HepG2 (cell line): ENCODE results near the gene TMEM131L. TPM values are rescaled to one million over a fixed set of nuclear protein-coding genes. Genes with fewer than 3 reads are reported as not detected.
A peak's percentile ranks its signal among the peaks of the same experiment; 100 is the strongest.

ENCODE experiments used
- AKNA ChIP-seq: sonication (generic); formaldehyde crosslinking; IDR thresholded peaks from 2 replicates; pipeline ENCODE4 v1.4.0; 2020; ENCODE audit warnings: missing genetic modification reagents, borderline replicate concordance
- ATM ChIP-seq: fragments of 450-650 bp; IDR thresholded peaks from 2 replicates; pipeline ENCODE4 v1.7.1; 2017; ENCODE audit warnings: mild to moderate bottlenecking, borderline replicate concordance
- GMEB1 ChIP-seq: sonication (generic); formaldehyde crosslinking; IDR thresholded peaks from 2 replicates; pipeline ENCODE4 v1.5.1; 2020; ENCODE audit warnings: missing genetic modification reagents, mild to moderate bottlenecking, borderline replicate concordance
- ISL2 ChIP-seq: sonication (generic); formaldehyde crosslinking; IDR thresholded peaks from 2 replicates; pipeline ENCODE4 v1.5.0; 2020; ENCODE audit warnings: missing genetic modification reagents
- MYC ChIP-seq: sonication (generic); formaldehyde crosslinking; IDR thresholded peaks from 2 replicates; pipeline ENCODE4 v1.9.0; 2021; ENCODE audit warnings: missing genetic modification reagents, borderline replicate concordance
- NFRKB ChIP-seq: fragments of 450-650 bp; IDR thresholded peaks from 2 replicates; pipeline ENCODE4 v1.6.1; 2017
- PRDM4 ChIP-seq: sonication (generic); formaldehyde crosslinking; IDR thresholded peaks from 2 replicates; pipeline ENCODE4 v1.9.0; 2021; ENCODE audit warnings: missing genetic modification reagents, borderline replicate concordance
- RORA ChIP-seq: sonication (generic); formaldehyde crosslinking; IDR thresholded peaks from 2 replicates; pipeline ENCODE4 v1.5.0; 2020; ENCODE audit warnings: mild to moderate bottlenecking, missing genetic modification reagents, moderate library complexity
- SMARCC2 ChIP-seq: fragments of 450-650 bp; IDR thresholded peaks from 2 replicates; pipeline ENCODE4 v1.6.1; 2017; ENCODE audit warnings: antibody characterized with exemption, mild to moderate bottlenecking
- ZBTB26 ChIP-seq: IDR thresholded peaks from 2 replicates; pipeline ENCODE4 v1.6.1; 2016; ENCODE audit warnings: missing compliant biosample characterization, missing genetic modification reagents, borderline replicate concordance
- ZBTB7A ChIP-seq: sonication (generic); formaldehyde crosslinking; IDR thresholded peaks from 2 replicates; pipeline ENCODE4 v1.8.0; 2022; ENCODE audit warnings: mild to moderate bottlenecking, missing genetic modification reagents
- ZNF124 ChIP-seq: sonication (generic); formaldehyde crosslinking; IDR thresholded peaks from 2 replicates; pipeline ENCODE4 v1.4.0; 2020; ENCODE audit warnings: missing genetic modification reagents
- ZNF33B ChIP-seq: sonication (generic); formaldehyde crosslinking; IDR thresholded peaks from 2 replicates; pipeline ENCODE4 v1.5.1; 2020; ENCODE audit warnings: mild to moderate bottlenecking, missing genetic modification reagents
- ZNF460 ChIP-seq: sonication (generic); formaldehyde crosslinking; IDR thresholded peaks from 2 replicates; pipeline ENCODE4 v1.5.1; 2020; ENCODE audit warnings: missing genetic modification reagents, mild to moderate bottlenecking, borderline replicate concordance
- ZNF543 ChIP-seq: sonication (generic); formaldehyde crosslinking; IDR thresholded peaks from 2 replicates; pipeline ENCODE4 v1.4.0; 2020; ENCODE audit warnings: mild to moderate bottlenecking, missing genetic modification reagents
- ZNF629 ChIP-seq: sonication (generic); formaldehyde crosslinking; conservative IDR thresholded peaks from 2 replicates; pipeline ENCODE4 v1.5.0; 2020; ENCODE audit warnings: missing genetic modification reagents
- polyA plus RNA-seq, 8 experiments: library from polyadenylated mRNA; depleted of rRNA in 3 of 8; stranded (reverse) in 7 of 8; unstranded in 1 of 8; fragments of >200 nt; fragmentation: Illumina TruSeq in 4 of 8; extraction: Trizol in 4 of 8; gene quantifications; 2 replicates each; pipeline versions ENCODE4 v1.2.1 to v1.2.3, GENCODE V29; 2011 to 2016; ENCODE audit warnings: low read depth in 4 of 8, missing spikeins in 1 of 8, mixed read lengths in 1 of 8; ENCODE audit not compliant: insufficient read depth in 1 of 8
- total RNA-seq, 5 experiments: library from RNA; depleted of rRNA; stranded (reverse); fragments of >200 nt; fragmentation: Illumina TruSeq; extraction: Trizol; gene quantifications; 2 replicates each; pipeline ENCODE4 v1.2.3, GENCODE V29; 2016; ENCODE audit warnings: low read depth in 1 of 5
- TF ChIP-seq, protein P1 (sequence below): sonication (generic); formaldehyde crosslinking; IDR thresholded peaks from 2 replicates; pipeline ENCODE4 v1.8.0; 2022; ENCODE audit warnings: mild to moderate bottlenecking, missing genetic modification reagents; ENCODE audit not compliant: insufficient replicate concordance

The TMEM131L gene
- total and polyA plus RNA-seq, 2 of the 13 experiments (the other 11 are each of a cell fraction or from before 2014, with no cell fraction given) = 2.2 to 4.5 TPM

GRCh38 chr4:153432965-153433753 is 33.0 kb upstream of the TMEM131L start (continued):
- TF ChIP-seq RORA (CRISPR knock-in tag) (no peak), MYC (CRISPR knock-in tag) (no peak), ISL2 (CRISPR knock-in tag) (no peak), ZNF124 (CRISPR knock-in tag) (peak; percentile 57; the same call in 1 of the 2 replicates), NFRKB (no peak), PRDM4 (CRISPR knock-in tag) (no peak), ZNF543 (CRISPR knock-in tag) (no peak), ZBTB26 (no peak), ZNF629 (CRISPR knock-in tag) (no peak), GMEB1 (CRISPR knock-in tag) (no peak), SMARCC2 (no peak), AKNA (CRISPR knock-in tag) (no peak), ZNF33B (CRISPR knock-in tag) (no peak), ZNF460 (CRISPR knock-in tag) (no peak), ATM (no peak), ZBTB7A (CRISPR knock-in tag) (no peak)
- TF ChIP-seq, protein P1, sequence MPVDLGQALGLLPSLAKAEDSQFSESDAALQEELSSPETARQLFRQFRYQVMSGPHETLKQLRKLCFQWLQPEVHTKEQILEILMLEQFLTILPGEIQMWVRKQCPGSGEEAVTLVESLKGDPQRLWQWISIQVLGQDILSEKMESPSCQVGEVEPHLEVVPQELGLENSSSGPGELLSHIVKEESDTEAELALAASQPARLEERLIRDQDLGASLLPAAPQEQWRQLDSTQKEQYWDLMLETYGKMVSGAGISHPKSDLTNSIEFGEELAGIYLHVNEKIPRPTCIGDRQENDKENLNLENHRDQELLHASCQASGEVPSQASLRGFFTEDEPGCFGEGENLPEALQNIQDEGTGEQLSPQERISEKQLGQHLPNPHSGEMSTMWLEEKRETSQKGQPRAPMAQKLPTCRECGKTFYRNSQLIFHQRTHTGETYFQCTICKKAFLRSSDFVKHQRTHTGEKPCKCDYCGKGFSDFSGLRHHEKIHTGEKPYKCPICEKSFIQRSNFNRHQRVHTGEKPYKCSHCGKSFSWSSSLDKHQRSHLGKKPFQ (CRISPR knock-in tag) = no peak
